HG03196 (cell line): ENCODE data around the gene VAV2.

Experiments used
- ATAC-seq: cut with Tn5 transposase; IDR thresholded peaks from one replicate; pipeline ENCODE4 v1.9.1; 2021; ENCODE audit not compliant: unreplicated experiment

The VAV2 gene

DNA sequence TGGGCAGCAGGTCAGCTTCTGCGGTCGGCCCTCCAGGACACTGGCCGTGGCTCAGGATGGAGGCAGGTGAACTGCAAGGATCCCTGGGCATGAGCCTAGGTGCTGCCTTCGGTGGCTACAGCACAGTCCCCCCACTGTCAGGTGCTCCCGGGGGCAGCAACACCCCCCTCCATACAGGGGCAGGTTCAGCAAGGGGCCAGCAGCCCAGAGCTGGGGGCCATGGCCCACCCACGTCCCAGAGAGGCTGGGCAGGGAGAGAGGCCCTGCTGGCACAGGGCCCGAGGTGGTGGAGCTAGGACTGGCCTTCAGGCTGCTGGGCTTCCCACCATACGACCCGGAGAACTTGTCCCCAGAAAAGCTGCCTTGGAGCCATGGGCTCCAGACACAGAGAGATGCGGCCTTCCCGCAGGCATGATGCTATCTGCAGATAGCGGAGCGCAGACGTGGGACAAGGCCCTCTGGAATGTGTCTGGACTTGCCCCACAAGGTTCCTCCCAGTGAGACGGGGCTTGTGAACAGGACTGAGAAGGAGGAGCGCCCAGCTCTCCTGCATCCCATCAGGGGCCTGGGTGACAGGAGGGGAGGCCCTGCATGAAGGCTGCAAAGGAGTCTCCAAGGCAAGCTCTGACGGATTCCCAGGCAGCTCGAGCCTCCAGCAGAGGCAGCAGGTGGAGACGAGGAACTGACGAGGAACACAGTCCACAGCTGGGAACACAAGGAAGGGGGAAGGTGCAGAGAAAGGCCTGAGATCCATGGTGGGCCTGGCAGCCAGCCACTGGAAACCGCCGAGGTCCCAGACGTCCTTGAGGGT is 111.1 kb downstream of the VAV2 start:
- no peak for ATAC-seq

DNA sequence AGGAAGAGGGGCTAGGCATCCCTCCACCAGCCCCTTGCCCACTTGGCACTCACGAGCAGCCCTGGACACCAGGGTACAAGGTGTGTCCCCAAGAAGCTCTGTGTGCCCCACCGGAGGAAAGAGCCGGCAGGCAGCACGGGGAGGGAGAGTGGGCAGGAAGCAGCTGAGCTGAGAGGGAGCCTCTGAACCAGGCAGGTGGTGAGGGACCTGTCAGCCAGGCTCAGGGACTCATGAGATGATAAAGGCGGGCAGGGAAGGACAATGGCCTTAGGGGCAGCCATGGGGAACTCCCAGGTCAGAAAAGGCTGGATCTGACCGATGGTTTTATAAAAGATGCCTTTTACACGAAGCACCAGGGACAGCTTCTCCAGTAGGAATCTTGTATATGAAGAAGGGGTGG is 112.0 kb downstream of the VAV2 start:
- ATAC-seq = no peak

DNA sequence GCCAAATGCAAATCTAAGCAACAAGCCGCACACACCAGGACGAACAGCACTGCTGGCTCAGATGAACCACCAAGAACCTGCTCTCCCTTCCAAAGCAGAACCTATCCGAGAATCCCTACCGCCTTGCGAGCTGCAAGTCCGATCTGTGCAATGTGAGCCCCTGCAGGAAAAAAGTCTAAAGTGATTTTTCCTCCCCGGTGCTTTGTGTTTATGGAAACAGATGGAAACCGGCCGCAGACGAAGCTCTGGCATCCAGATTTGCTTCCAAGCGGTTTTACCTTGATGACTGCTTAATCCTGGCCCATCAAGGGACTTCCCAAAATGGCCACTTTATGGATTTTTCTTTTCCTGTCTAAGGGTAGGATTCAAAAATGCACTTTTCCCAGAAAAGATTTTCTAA is 112.5 kb downstream of the VAV2 start:
- no peak for ATAC-seq

DNA sequence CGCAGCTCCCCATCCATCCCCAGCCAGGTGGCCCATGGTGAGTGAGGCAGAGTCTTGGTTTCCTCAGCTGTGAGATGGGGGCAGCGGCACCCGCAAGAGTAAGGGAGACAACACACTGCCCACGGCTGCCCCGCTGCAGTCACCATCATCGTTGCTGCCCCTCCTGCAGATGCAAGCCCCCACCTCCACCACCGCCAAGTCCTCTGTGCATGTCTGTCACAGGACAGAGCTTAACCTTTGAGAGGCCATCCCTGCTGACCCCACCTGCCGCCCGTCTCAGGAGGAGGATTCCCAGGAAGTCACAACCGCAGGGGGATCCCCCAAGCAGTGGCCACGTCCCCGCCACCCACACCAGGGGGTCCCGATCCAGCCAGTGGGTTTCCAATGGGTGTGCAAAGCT is 113.7 kb downstream of the VAV2 start:
- ATAC-seq = no peak

DNA sequence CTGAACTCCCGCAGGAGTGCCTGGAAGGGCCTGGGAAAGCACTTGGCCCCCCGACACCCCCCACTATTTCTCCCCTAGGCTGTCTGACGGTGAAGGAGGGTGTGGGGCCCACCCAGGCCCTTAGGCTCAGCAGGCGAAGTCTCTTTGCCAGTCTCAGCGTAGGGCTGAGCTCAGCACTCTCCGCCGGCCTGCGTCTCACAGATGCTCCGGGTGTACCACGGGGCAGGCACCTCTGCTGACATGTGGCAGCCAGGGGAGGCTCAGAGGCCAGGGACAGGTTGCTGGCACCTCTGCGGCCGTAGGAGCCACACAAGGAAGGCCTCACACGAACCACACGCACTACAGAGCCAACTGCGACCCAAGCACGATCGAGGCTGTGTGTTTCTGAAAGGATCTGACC is 114.2 kb downstream of the VAV2 start:
- ATAC-seq = no peak

DNA sequence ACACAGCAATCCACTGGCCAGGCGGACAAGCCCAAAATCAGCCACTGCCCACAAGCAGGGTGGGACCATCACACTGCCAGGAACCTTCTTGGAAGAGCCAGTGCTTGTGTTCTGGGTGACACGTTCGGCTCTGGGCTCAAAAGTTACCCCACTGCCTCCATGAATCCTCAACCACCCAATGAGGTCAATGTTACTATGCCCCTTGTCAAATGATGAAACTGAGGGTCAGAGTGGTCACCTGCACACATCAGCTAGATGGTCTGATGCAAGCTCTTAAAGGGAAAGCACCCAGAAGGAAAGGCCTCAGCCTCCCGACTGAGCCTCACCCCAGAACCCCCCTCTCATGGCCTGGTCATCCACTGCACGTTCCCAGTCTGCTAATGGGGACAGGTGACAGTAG is 114.8 kb downstream of the VAV2 start:
- no peak for ATAC-seq

DNA sequence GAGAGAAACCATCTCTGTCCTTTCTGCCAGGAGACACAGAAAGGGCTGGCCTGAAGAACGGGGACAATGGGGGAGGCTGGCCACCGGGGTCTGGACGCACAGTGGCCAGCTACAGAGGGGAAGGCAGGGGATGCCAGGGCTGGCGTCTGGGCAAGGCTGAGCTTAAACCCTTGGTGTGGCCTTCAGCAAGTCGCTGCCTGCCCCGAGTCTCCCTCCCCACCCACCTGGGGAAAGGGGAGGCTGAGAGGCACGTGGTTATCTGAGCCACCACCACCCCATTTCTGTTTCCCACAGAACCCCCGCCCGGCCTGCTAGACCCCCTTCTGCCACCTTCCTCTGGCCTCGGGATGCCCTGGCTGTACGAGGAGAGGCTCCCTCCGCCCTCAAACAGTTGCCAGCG is 115.3 kb downstream of the VAV2 start:
- no peak for ATAC-seq

DNA sequence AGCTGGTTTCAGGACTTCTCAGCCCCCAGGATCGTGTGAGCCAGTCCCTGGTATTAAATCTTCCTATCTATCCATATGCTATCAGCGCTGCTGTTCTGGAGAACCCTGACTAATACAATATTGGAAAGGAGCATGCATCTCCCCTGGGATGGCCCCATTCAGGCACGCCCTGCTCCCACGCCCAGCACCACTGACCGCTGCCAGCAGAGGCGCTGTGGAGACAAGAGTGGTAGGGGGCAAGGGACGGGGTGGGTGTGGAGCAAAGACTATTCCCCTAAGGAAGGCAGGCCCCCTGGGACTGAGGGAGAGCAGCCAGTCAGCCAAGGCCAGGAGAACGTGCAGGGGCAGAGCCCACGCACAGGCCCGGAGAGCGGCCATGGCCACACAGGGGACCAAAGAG is 116.0 kb downstream of the VAV2 start:
- no peak for ATAC-seq

DNA sequence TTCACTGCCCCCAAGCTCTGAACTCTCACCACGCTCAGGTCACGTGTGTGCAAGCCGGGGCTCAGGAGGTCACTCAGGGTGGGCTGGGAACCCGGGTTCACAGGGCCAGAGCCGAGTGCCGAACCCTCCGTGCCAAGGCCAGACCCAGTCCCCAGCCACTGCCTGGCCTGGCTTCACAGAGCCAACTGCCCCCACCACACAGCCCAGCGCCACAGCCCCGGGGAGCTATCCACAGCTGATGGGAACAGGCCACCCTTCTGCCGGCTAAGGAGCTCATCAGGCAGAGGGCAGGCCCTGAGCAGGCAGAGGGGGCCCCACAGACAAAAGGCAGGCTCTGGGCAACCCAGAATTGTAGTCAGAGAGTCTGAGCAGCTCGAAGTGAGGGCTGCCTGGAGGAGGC is 117.0 kb downstream of the VAV2 start:
- ATAC-seq = no peak

DNA sequence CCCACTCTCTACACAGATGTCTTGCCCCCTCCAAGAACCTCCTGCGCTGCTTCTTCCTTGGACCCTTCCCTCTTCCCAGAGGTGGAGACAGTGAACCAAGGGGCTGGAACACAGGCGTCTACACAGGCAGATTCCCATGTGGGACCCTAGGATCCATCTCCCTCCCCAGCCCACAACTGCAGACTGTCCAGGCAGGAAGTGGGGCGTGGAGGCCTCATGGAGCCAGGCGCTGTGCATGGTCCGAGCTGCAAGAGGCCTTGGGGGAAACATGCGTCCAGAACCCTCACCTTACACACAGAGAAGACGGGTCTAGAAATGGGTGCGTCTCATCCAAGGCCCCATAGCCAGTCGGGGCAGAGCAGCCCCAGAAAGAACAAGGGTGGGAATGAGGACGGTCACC is 117.5 kb downstream of the VAV2 start:
- no peak for ATAC-seq

DNA sequence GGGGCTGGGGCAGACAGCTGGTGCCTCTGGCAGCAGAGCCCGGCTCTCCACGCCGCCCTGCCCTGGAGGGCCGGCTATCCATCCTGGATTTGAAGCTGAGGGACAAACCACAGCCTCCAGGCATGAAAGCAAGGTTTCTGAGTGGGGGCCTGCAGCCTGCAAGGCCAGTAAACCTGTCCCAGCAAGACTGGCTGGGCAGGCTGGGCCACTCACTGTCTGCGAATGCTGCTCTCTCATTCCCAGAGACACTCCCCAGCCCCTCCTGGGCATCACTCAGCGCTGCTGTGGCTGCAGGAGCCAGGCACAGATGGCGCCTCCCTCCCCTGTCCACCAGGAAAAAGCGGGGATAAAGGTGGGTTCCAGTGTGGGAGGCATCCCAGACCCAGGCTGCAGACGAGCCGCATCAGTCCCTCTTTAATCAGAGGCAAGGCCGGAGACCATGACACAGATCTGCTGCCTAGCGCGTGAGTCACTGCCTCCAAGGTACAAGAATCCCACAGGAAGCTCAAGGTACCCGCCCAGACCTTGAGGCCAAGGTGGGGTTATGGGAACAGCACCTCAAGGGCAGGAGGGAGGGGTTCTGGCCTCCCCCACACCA is 118.0 kb downstream of the VAV2 start:
- no peak for ATAC-seq

DNA sequence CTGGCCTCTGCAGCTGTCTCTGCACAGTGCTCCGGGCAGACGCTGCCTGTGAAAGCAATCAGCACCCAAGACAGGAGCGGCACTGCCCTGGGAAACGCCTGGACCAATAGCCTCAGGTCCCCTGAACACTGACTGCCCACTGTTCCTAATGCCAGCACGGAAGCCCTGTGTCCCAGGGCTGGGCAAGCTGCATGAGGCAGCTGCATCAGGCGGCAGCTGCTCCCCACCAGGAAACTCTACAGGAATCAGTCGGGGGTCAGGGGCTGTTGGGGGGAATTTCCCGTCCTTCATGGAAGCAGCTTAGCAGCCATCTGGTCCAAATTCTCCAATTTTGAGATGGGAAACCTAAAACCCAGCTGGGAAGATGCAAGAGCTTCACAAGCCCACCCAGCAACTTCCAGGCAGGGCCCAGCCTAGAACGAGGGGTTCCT is 118.6 kb downstream of the VAV2 start:
- ATAC-seq = no peak

DNA sequence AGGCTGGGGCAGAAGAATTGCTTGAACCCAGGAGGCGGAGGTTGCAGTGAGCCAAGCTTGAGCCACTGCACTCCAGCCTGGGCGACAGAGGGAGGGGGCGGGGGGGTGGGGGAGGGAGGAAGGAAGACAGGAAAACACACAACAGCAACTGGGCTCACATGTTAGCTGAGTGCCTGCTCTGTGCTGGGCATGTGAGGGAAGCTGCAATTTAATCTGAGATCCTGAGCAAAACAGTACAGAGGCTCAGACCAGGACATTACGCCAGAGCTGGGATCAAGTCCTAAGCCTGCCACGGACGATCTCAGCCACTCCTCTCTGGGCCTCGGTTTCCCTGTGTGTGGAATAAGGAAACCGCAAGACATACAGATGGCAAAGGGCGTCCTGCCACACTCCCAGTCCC is 119.1 kb downstream of the VAV2 start:
- no peak for ATAC-seq

DNA sequence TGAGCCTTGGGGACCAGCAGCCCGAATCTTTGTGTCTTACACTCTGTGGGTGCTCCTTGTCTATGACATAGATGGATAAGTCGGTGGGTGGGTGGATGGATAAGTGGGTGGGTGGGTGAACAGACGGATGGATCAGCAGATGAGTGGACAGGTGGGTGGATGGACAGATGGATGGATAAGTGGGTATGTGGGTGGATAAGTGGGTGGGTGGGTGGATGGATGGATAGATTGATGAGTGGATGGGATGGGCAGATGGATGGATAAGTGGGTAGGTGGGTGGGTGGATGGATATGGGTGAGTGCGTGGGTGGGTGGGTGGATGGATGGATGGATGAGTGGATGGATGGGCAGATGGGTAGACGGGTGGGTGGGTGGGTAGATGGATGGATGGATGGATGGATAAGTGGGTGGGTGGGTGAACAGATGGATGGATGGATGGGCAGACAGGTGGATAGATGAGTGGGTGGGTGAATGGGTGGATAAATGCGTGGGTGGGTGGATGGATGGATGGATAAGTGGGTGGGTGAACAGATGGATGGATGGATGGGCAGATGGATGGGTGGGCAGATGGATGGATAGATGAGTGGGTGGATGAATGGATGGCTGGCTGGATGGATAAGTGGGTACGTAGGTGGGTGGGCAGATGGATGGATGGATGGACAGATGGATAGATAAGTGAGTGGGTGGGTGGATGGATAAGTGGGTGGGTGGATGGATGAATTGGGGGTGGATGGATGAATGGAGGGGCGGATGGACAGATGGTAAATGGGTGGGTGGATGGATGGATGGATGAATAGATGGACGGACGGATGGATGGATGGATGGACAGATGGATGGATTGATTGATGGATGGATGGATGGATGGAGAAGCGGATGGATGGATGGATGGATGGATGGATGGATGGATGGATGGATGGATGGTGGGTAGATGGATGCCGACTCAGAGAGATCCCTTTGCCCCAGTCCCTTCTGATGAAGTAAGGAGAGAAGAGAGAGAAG is 121.2 kb downstream of the VAV2 start:
- no peak for ATAC-seq

DNA sequence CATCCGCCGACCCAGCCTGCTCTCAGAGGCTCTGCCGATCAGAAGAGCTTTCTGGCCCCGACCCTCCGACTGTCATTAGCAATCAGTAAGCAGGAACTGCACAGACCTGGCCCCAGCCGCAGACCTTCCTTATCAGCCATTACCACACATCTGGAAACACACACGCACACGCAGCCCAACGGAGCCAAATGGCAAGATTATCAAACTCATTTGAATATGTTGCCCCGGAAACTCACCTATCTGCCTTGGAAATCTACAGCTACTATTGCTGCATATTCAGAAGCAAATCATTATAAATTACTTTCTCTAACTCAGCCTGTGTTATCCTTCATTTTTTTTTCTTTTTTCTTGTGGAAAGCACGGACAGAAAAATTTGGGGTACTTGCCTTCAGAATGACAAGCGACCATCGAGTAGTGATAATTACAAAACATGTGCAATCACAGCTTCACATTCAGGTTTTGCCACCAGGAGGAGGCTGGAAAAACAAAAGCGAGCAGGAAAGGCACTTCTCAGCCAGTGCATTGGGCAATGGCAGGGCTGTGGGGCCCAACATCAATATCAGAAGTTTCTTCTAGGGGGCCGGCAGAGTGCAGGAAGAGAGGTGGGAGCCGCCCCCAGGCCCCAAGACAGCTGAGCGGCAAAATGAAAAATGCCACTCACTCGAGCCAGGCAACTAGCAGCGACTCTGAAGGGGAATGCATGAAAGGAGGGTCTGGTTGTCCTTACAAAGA is 122.3 kb downstream of the VAV2 start:
- no peak for ATAC-seq

DNA sequence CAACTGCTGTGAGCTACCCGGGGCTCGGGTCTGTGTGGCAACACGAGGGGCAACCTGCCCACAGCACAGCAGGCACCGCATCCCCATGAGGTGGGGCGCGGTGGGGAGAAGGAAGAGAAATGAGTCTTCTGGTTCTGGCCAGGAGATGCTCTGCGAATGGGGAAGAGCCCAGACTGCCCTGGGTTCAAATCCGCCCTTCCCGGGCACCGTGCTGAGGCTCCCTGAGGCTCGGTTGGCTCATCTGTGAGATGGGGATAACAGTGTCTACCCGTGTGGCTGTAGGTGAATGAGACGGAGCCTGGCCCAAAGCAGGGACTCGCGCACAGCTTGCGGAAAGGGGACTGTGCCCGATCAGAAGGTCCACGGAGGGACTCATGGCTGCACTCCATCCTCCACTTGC is 123.9 kb downstream of the VAV2 start:
- ATAC-seq = no peak

DNA sequence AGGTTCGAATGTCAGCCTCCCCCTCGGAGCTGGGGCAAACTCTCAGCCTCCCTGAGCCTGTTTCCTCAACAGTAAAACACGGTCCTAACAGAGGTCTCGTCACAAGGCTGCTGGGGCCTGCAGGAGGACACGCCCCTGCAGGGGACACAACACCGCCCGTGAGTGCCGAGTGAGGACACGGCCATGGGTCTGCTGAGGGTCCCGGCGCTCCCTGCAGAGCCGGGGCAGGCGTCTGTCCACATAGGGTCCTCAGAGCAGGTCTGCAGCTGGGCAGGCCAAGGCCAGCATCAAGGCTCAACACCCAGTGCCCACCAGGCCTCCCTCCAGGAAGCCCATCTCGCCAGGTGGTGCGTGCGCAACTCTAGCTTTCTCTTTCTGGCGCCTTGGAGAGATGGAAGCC is 125.2 kb downstream of the VAV2 start:
- no peak for ATAC-seq

DNA sequence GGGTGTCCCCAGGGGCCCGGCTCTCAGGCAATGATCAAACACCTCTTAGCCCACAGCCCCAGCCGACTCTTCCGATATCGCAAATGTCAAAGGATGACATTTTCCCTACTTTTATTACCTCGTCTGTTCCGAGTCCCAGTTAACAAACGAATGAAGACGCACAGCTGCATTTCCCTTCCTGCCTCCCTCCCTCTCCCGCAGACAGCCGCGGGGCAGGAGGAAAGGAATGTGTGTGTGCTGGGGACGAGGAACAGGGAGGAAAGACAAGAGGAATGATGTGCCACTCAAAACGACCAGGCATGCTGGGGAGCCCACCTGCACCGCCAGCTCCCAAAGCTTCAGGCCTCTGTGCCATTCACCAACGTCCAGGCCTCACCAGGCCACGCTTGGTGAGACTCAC is 128.1 kb downstream of the VAV2 start:
- ATAC-seq = no peak

DNA sequence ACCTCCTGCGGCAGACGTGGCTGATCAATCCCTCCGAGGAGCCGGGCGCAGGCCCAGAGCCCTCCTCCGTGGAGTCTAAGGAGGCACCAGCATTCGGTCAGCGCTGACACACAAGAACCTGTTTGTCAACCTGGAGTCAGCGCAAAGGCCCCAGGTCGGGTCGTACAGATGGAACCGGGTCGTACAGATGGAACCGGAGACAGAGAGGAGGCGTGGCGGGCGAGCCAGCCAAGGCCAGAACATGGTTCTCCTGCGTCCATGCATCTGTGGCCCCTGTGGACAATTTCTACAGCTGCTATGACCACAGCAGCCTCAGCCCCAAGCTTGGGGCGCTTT is 128.9 kb downstream of the VAV2 start:
- no peak for ATAC-seq

DNA sequence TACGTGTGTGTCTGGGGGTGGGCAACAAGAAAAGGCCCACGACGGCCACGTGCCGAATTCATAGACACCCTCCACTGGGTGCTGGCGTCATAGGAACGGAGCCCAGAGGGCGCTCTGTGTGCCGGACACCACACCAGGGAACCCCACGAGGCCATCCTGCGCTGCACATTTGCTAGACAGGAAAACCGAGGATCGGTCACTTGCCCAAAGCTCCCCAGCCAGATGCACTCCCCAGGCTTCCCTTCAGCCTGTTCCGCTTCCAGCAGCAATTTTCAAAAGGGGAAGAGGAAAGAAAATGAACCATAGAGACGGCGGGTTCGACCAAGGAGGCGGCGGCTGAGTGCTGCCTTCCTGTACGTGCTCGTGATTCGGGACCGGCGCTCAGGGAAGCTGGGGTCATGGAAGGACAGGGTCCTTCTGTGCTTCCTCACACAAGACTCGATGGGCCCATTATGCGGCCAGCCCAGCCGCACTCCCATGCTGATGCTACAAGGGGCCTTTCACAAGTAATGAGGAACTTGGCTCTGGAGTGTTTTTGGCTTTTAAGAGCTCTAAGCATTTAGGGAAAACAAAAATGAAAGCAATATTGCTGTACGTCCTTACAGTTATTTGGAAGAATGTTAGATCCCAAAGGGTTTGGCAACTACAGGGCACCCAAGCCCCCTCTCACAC is 129.4 kb downstream of the VAV2 start:
- no peak for ATAC-seq

DNA sequence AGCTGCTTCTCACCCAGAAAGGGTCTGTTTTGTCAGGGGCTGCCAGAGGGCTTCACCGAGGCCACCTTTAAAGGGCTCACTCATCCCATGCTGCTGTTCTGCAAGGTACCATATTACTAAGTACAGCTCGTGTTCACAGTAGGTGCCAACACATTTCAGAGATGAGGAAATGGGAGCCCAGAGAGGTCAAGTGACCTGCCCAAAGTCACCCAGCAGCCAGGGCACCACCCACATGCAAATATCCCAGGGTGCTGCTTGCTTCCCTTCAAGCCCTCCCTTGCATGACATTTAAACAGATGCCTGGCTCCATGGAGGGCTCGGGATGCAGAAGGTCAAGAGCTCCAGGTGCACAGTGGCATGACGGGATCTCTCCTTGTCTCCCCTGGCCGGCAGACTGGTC is 130.4 kb downstream of the VAV2 start:
- no peak for ATAC-seq
